ENCODE measurements around the gene TMEM62.

The TMEM62 gene

GRCh38 chr15:43133430-43134156, at the start of gene TMEM62:
Gene TMEM62, plus strand, starts transcription at chr15:43133586. Its CDS starts 217 bp downstream, at chr15:43133803.
- peak; percentile 35 to 64 for DNase-seq

DNA sequence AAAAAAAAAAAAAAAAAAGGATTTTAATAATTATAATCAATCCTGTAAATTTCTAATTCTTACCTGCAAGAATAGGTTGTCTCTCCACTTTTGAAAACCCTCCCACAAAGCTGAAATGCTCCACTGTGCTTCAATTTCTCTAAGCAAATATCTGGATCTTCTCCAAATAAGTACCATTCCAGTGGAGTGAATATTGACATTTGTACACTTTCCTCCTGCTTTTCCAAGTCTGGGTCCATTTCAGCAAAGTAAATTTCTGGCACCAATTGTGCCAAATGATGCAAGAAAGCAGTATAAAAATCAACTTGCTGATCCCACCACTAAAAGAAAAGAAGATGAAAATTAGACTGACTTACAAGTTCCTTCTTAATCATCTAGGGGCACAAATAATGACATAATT, 47.5 kb upstream of the TMEM62 start:
- DNase-seq = no peak

- no peak for DNase-seq
Observed at GRCh38 chr15:43086551-43086950, 46.8 kb upstream of the TMEM62 start.

DNA sequence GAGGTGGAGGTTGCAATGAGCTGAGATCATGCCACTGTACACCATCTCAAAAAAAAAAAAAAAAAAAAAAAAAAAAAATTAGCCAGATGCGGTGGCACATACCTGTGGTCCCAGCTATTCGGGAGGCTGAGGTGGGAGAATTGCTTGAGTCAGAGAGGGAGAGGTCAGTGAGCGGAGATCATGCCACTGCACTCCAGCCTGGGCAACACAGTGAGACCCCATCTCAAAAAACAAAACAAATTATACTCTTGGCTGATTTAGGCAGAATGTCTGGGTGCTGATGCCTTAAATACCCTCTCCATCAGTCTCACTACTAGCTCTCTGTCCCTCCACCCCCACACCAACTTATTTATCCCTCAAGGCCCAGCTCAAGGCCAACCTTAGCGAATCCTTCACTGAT, 41.5 kb upstream of the TMEM62 start:
- DNase-seq = no peak

- no peak for DNase-seq
Observed at GRCh38 chr15:43093026-43093425, 40.4 kb upstream of the TMEM62 start.

GRCh38 chr15:43094416-43095030, 38.9 kb upstream of the TMEM62 start:
- DNase-seq = no peak

DNA sequence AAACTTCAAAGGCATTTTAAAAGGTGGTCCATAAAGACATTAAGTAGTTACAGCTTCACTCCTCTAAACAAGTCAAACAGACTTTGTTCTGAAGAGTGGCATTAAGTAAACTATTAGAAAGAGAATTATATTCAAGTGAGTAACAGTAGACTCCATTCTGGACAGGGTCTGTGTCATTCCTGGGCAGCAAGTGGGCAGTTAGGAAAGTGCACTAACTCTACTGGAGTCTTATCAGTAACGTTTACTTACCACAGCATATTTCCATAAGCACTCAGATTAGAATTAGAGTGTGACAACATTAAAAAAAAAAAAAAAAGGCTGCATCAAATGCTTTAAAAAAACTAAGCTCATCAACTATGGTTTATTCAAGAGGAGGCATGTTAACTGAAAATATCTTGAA, 38.1 kb upstream of the TMEM62 start:
- no peak for DNase-seq

- no peak for DNase-seq
Observed at GRCh38 chr15:43095708-43096347, 37.6 kb upstream of the TMEM62 start.

DNA sequence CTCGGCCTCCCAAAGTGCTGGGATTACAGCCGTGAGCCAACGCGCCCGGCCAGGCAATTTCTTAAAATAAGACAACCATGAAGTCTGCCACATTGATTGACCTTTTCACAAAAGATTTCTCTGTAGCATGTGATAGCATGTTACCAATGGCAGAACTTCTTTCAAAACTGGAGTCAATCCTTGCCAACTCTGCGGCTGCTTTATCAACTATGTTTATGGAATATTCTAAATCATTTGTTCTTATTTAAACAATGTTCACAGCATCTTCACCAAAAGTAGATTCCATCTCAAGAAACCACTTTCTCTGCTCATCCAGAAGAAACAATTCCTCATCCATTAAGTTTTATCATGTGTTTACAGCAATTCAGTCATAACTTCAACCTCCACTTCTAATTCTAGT, 37.0 kb upstream of the TMEM62 start:
- no peak for DNase-seq

- DNase-seq = no peak
Observed at GRCh38 chr15:43099105-43099845, 34.1 kb upstream of the TMEM62 start.

- no peak for DNase-seq
Observed at GRCh38 chr15:43100971-43101370, 32.4 kb upstream of the TMEM62 start.

GRCh38 chr15:43102187-43102586, 31.2 kb upstream of the TMEM62 start:
- DNase-seq = no peak

GRCh38 chr15:43103907-43104306, 29.5 kb upstream of the TMEM62 start:
- no peak for DNase-seq

DNA sequence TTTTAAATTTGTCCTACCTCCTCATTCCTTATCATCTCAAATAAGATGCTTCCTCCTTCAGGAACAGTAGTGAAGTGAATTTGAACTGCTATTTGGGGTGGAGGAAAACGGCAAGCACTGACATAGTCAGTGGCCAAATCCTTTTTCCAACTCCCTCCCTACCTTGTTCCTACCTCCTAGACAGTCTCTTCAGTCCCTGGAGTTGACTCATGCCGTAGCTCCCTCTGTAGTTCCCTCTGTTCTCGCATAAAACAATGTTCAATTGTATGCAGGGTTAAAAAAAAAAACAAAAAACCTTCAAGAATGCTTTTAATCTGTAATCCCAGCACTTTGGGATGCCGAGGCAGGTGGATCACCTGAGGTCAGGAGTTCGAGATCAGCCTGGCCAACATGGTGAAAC, 29.0 kb upstream of the TMEM62 start:
- no peak for DNase-seq

DNA sequence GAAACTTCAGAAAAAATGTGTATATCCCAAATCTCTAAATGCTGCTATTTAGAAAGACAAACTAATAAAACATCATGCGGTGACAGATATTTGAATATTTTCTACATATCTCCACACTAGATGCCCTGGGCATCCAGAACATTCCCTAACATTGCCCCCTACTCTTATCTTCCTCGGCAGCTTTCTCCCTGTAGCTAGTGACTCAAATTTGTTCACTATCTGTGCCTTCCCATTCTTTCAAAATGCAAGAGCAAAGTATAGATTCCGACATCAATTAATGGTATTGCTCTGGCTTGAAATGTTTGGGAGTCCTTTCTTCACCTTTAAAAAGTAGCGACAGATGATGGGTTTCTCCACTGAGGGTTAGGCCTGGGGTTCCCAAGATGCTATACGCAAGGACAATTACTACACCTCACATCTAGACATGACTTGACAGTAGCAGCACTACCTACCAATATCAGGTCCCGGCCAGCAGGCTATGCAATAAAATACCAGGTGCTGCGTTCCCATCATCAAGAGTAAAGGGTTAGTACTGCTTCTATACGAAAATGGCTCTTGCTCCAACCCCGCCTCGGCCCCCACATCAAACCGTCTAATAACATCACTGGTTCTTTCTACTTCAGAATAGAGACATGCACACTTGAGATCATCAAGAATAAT, 28.2 kb upstream of the TMEM62 start:
- DNase-seq = peak in 1 of 2 experiments; percentile 12

GRCh38 chr15:43105778-43106485, 27.5 kb upstream of the TMEM62 start, which contains the start of gene UBR1:
Gene UBR1, minus strand, starts transcription at chr15:43106038. Its CDS starts 16 bp downstream, at chr15:43106022.
- DNase-seq = peak; percentile 51 to 83

DNA sequence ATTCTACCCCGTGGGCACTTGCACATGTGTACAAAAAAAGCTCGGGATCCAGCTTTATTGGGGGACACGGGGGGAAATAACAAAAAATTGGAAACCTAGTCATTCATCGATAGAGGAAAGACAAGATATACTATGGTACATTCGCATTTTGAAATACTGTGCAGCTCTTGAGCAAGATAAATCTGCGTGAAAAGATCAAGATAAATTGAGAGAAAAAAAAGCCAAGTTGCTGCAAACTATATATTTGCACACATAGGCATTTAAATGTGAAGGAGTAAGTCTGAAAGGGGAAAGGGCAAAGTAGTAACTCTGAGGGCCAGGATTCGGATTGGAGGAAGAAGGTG, 26.9 kb upstream of the TMEM62 start:
- no peak for DNase-seq

DNA sequence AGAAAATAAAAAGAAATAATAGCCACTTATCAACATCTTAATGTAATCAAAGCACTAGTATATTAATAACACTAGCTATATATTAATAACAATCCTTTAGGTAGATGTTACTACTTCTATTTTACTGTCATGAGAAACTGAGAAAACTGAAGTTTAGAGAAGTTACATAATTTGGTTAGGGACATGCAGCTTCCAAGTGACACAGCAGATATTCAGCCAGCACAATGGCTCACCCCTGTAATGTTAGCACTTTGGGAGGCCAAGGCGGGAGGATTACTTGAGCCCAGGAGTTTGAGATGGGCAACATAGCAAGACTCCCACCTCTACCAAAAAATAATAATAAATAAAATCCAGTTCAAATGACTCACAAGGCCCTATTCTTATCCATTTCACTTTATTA, 25.6 kb upstream of the TMEM62 start:
- no peak for DNase-seq

- no peak for DNase-seq
Observed at GRCh38 chr15:43111354-43111753, 22.0 kb upstream of the TMEM62 start.

GRCh38 chr15:43118286-43118685, 15.1 kb upstream of the TMEM62 start:
- DNase-seq = no peak

DNA sequence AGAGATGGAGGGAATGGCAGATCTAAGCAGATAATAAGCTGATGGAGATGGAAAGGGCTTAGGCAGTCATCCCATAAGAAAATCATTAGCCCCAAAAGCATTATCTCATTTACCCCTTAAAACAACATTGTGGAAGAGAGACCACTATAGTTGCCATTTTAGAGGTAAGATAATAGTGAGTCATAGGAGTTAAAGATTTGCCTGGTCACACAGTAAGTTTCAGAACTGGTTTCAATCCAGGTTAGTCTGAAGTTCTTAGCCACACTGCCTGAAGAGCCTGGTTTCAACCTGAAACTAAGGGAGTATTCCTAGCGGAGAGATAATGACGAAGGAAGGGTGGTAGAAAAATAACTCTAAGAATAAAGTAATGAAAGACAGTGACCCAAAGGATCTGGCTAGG, 14.6 kb upstream of the TMEM62 start:
- no peak for DNase-seq

DNA sequence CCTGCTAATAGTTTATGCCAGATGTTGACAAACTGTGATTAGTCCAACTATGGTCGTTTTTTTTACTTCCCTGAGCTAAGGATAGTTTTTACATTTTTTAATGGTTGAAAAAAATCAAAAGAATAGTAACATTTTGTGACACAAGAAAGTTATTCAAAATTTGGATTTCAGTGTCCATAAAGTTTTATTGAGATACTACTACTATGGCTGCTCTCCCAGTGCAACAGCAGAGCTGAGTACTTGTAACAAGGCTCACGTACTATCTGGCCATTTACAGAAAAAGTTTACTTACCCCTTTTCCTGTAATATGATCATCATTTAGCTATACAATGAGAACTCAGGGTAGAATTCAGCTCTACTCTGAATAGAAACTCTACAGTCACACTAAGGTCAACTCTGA, 11.5 kb upstream of the TMEM62 start:
- DNase-seq = no peak
